GM12878 (cell line): ENCODE measurements around the gene SLC13A3. TPM values are rescaled to one million over a fixed set of nuclear protein-coding genes. Genes with fewer than 3 reads are reported as not detected.

Source experiments
- ATAC-seq: fragments of 200-7000 bp; cut with Tn5 transposase; 3 replicates; pipeline ENCODE4 v1.9.1; 2020; ENCODE audit warnings: mild to moderate bottlenecking, moderate library complexity
- BruUV-seq: library from RNA; stranded (reverse); fragments of 400-500 nt; replicated peaks from 2 replicates; lab custom pipeline; 2021; lab: Mats Ljungman, UMichigan
- CTCF ChIA-PET: fragments of 300-600 bp; sonication (Branson Sonifier 250); formaldehyde crosslinking; extraction: SDS; loops from one replicate; lab custom pipeline; 2021; ENCODE audit warnings: inconsistent platforms; lab: Yijun Ruan, JAX
- POLR2A ChIA-PET: fragments of 350-600 bp; formaldehyde crosslinking; extraction: SDS; loops from one replicate; lab custom pipeline; 2021; ENCODE audit warnings: inconsistent platforms; lab: Charles Lee
- RAD21 ChIA-PET: fragments of 300-600 bp; sonication (Branson Sonifier 250); formaldehyde crosslinking; loops from one replicate; lab custom pipeline; 2023; ENCODE audit warnings: antibody characterized with exemption; ENCODE audit not compliant: unreplicated experiment; lab: Charles Lee
- SMC1A ChIA-PET: fragments of 300-600 bp; sonication (Branson Sonifier 250); formaldehyde crosslinking; loops from one replicate; lab custom pipeline; 2023; ENCODE audit not compliant: unreplicated experiment, uncharacterized antibody; lab: Charles Lee
- DNase-seq: peaks from one replicate; pipeline ENCODE4 v3.0.0-alpha.2; 2011; ENCODE audit warnings: low read depth, low spot score
- FAIRE-seq: peaks from 3 replicates; lab custom pipeline; 2011; peaks lifted over from hg19 to GRCh38; lab: Jason Lieb, UNC
- H2AFZ ChIP-seq: 2 replicates; pipeline ENCODE4 v1.6.0; 2011; ENCODE audit warnings: low read depth, low read length, control low read depth; ENCODE audit not compliant: control insufficient read depth
- H3K27ac ChIP-seq: 2 replicates; pipeline ENCODE4 v1.5.1; 2011; ENCODE audit warnings: control low read depth; ENCODE audit not compliant: control insufficient read depth, insufficient read depth
- H3K27me3 ChIP-seq, 2 experiments: replicated peaks in 1 of 2; 2 replicates each; pipeline versions ENCODE4 v1.6.0 to v1.6.1; 2011; ENCODE audit warnings: low read length in 1 of 2; ENCODE audit not compliant: control insufficient read depth in 2 of 2, insufficient read depth in 2 of 2
- H3K36me3 ChIP-seq, 2 experiments: 2 replicates each; pipeline ENCODE4 v1.5.1; 2011; ENCODE audit warnings: low read length in 1 of 2; ENCODE audit not compliant: control insufficient read depth in 2 of 2, insufficient read depth in 2 of 2
- H3K4me1 ChIP-seq: 2 replicates; pipeline ENCODE4 v1.6.1; 2011; ENCODE audit warnings: mild to moderate bottlenecking, low read length, moderate library complexity, mixed read lengths; ENCODE audit not compliant: control insufficient read depth, insufficient read depth
- H3K4me2 ChIP-seq: 2 replicates; pipeline ENCODE4 v1.6.0; 2011; ENCODE audit warnings: control low read depth; ENCODE audit not compliant: control insufficient read depth, insufficient read depth
- H3K4me3 ChIP-seq: fragments of 200-600 bp; sonication (generic); 2 replicates; pipeline ENCODE4 v1.5.1; 2016
- H3K79me2 ChIP-seq: 2 replicates; pipeline ENCODE4 v1.6.0; 2011; ENCODE audit warnings: low read length; ENCODE audit not compliant: control insufficient read depth, insufficient read depth
- H3K9ac ChIP-seq: 2 replicates; pipeline ENCODE4 v1.8.0; 2011; ENCODE audit warnings: low read length, control low read depth, mixed read lengths; ENCODE audit not compliant: control insufficient read depth, insufficient read depth
- H3K9me3 ChIP-seq: replicated peaks from 3 replicates; pipeline ENCODE4 v1.5.1; 2011; ENCODE audit warnings: mild to moderate bottlenecking, low read length; ENCODE audit not compliant: control insufficient read depth, insufficient read depth
- H4K20me1 ChIP-seq: 2 replicates; pipeline ENCODE4 v1.6.0; 2011; ENCODE audit not compliant: control insufficient read depth, insufficient read depth
- ASH2L ChIP-seq: fragments of 300-600, 200-600 bp; sonication (generic); IDR thresholded peaks from 2 replicates; pipeline ENCODE4 v1.6.1; 2017; ENCODE audit warnings: low read depth, mild to moderate bottlenecking, borderline replicate concordance
- BACH1 ChIP-seq: fragments of 450-650 bp; IDR thresholded peaks from 2 replicates; pipeline ENCODE4 v1.6.1; 2017; ENCODE audit warnings: mild to moderate bottlenecking, borderline replicate concordance
- CHD2 ChIP-seq: IDR thresholded peaks from 2 replicates; pipeline ENCODE4 v1.6.1; 2011; ENCODE audit warnings: low read depth, low read length, improper control_type of control experiment, borderline replicate concordance
- MTA3 ChIP-seq: IDR thresholded peaks from 2 replicates; pipeline ENCODE4 v1.6.1; 2012; ENCODE audit warnings: low read length, inconsistent platforms, borderline replicate concordance
- NRF1 ChIP-seq: conservative IDR thresholded peaks from 2 replicates; pipeline ENCODE4 v1.6.1; 2011; ENCODE audit warnings: mild to moderate bottlenecking, low read depth, low read length, improper control_type of control experiment
- PAX8 ChIP-seq: fragments of 450-650 bp; IDR thresholded peaks from 2 replicates; pipeline ENCODE4 v1.6.1; 2017; ENCODE audit warnings: mild to moderate bottlenecking, moderate library complexity
- ZBTB4 ChIP-seq: fragments of 450-650 bp; formaldehyde crosslinking; IDR thresholded peaks from 2 replicates; pipeline ENCODE4 v1.4.0; 2022; ENCODE audit warnings: mild to moderate bottlenecking, moderate library complexity
- WGBS: methylation state at CpG from one replicate; pipeline ENCODE4 v1.1.6; 2016; ENCODE audit warnings: low lambda C conversion rate; ENCODE audit not compliant: insufficient replicate concordance, insufficient coverage; ENCODE audit errors: missing lambda C conversion rate; 5-methylcytosine and 5-hydroxymethylcytosine counted together
- in situ Hi-C: fragments of 300-500 bp; cut with MboI; formaldehyde crosslinking; loops from 9 replicates; pipeline ENCODE4 v1.14.3; 2018; ENCODE audit warnings: mixed read lengths
- intact Hi-C: fragments of 100-400 bp; cut with micrococcal nuclease; formaldehyde crosslinking; loops from one replicate; pipeline ENCODE4 v1.14.2; 2022; ENCODE audit not compliant: unreplicated experiment
- polyA plus RNA-seq, 11 experiments: library from polyadenylated mRNA; depleted of rRNA in 4 of 11; unstranded in 6 of 11; stranded (reverse) in 5 of 11; fragments of >200 nt; fragmentation: Nextera tagmentation in 4 of 11; fragmentation: Illumina TruSeq in 1 of 11; extraction: Ambion mirVana in 4 of 11; extraction: Trizol in 1 of 11; gene quantifications; 1 replicate in 1 of 11; 2 replicates in 10 of 11; pipeline versions ENCODE4 v1.2.1 to v1.2.3, GENCODE V29; 2011 to 2016; ENCODE audit warnings: inconsistent platforms in 2 of 11, missing spikeins in 2 of 11, low read depth in 1 of 11
- total RNA-seq, 4 experiments: library from RNA; depleted of rRNA in 3 of 4; stranded (reverse); fragments of >200 nt in 3 of 4; fragmentation: Illumina TruSeq in 1 of 4; extraction: Trizol in 1 of 4; gene quantifications; 2 replicates each; pipeline versions ENCODE4 v1.2.1 to v1.2.3, GENCODE V29; 2013 to 2021

The SLC13A3 gene
- total and polyA plus RNA-seq, 10 of the 15 experiments (the other 5 are each of a cell fraction or from before 2014, with no cell fraction given): 0.03 to 0.76 (median 0.07) TPM; not detected in 4

DNA sequence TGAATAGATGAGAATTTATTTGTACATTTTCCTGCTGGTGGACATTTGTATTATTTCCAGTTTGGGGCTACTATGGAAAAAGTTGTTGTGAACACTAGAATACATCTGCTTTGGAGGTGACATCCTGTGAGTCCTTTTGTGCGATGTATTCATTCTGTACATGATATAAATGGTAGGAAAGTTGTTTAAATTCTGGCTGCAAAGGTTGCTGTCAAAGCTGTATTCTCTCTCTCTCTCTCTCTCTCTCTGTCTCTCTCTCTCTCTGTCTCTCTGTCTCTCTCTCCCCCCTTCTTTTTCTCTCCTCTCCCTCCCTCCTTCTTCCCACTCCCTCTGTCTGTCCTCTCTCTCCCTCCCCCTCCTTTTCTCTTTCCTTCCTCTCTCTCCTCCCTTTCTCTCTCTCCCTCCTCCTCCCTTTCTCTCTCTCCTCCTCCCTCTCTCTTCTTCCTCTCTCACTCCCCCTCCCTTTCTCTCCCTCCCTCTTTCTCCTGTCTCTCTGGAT is 25.3 kb downstream of the SLC13A3 start:
- no peak for TF ChIP-seq NRF1
- no peak for TF ChIP-seq CHD2
- no peak for TF ChIP-seq PAX8
- no peak for TF ChIP-seq ASH2L
- no peak for TF ChIP-seq BACH1
- no peak for TF ChIP-seq MTA3
- TF ChIP-seq, all 136 proteins: peak for 0
- Histone ChIP-seq H3K27me3 (peaks cover 0 to 2% of the 10 kb centered on the region in 2 experiments; a peak in 1 of 4 replicates), H3K4me3 (no peak overlapping the region), H3K9me3 (peaks cover 2% of the 10 kb centered on the region; the same call in 1 of the 3 replicates), H3K79me2 (no peaks in the 10 kb centered on the region), H3K27ac (no peak overlapping the region), H3K36me3 (no peaks in the 10 kb centered on the region), H3K4me2 (no peak overlapping the region), H3K9ac (no peak overlapping the region), H2AFZ (no peak overlapping the region), H3K4me1 (no peaks in the 10 kb centered on the region), H4K20me1 (no peaks in the 10 kb centered on the region)
- FAIRE-seq (no peak), DNase-seq (no peak), ATAC-seq (no peak)
- SMC1A ChIA-PET: no interaction called here
- RAD21 ChIA-PET: no interaction called here
- BruUV-seq: no TSS peak
- CTCF ChIA-PET: no interaction called here
- POLR2A ChIA-PET: no interaction called here
- in situ Hi-C loops (no loop called here), intact Hi-C loops (no loop called here)
- 100% methylated on average over 1 of the region's 1 CpG for WGBS

DNA sequence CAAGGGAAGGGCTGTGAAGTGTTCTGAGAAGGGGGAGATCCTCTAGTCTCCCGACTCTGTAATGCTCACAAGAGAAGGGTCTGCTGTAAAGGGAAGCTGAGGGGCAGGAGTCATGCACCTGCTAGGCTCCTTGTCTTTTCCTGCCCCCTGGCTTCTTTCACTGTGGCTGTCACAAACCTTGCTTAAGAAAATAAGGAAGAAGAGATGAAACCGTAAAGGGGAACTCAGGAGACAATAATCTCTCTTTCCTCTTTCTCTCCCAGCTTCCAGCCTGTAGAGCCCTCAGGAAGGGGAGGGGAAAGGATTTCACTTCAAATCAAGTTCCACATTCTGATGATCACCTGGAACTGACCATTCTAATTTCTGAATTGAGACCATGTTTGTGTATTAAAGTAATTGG is 26.3 kb downstream of the SLC13A3 start:
- Histone ChIP-seq H3K4me1 (no peaks in the 10 kb centered on the region), H3K27ac (no peak overlapping the region), H3K4me2 (no peak overlapping the region), H4K20me1 (no peaks in the 10 kb centered on the region), H3K4me3 (no peak overlapping the region), H3K79me2 (no peaks in the 10 kb centered on the region), H3K9ac (no peak overlapping the region), H2AFZ (no peak overlapping the region), H3K9me3 (peaks cover 2% of the 10 kb centered on the region; the same call in 1 of the 3 replicates), H3K27me3 (peaks cover 0 to 1% of the 10 kb centered on the region in 2 experiments; a peak in 1 of 4 replicates), H3K36me3 (no peaks in the 10 kb centered on the region)
- ChIA-PET RAD21 (no interaction called here), POLR2A (no interaction called here), CTCF (no interaction called here), SMC1A (no interaction called here)
- FAIRE-seq (no peak), DNase-seq (no peak), ATAC-seq (no peak)
- BruUV-seq: no TSS peak
- no peak for TF ChIP-seq ZBTB4 (CRISPR knock-in tag)
- 4% methylated on average over 2 of the region's 2 CpGs for WGBS
- in situ Hi-C loops: no loop called here
- intact Hi-C loops: no loop called here
